ENCODE measurements around the gene PGD.
"Not testable (repeated sequence)": the region's sequence is repeated elsewhere in the genome, so short reads cannot be mapped to it uniquely, and the experiment has no call there.

GRCh38 chr1:10425826-10426534 lies 27.1 kb downstream of the PGD start:
- not testable (repeated sequence) for TF ChIP-seq CTCF, EZH2, EZH2phosphoT487 (IDR thresholded peaks at IDR 0.05)
